ENCODE data around the gene RGS12.

DNA sequence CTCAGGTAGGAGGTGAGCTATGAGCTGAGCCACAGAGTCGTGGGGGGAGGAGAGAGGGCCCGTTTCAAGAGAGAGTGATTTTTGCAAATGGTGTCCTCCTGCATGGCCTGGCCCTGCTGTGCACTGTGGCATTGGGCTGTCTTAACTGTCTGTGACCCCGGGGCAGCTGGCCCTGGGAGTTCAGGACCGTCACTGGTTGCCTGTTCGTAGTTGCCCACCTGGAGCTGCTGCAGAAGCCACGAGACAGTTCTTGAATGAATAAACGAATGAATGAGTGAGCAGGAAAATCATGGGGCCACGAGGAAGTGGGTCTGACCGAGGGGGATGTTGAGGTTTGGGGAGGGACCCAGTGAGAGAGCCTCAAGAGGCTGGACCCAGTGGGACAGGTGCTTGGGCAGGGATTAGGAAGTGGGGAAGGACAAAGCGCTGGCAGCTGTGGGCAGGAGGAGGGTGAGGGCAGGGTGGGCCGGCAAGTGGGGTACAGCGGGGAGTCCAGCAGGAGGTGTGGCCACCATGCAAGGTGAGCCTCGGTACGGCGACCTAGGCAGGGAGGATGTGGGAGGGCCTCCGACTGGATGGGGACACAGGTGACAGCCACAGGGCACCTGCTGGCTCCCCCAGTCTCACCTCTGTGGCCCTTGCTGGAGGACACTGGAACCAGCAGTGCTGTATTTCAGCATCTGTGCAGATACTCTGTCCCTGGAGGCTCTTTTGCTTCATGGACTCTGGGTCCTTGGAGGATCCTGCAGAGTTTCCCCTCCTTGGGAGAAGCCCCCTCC, 10.2 kb downstream of the RGS12 start:
- TF ChIP-seq POLR2AphosphoS5 (IDR thresholded peaks at IDR 0.05; ENCODE audit: borderline replicate concordance, low read depth, low read length) (no peak), FOXP2 (optimal IDR thresholded peaks at IDR 0.05; ENCODE audit: control extremely low read depth, extremely low read length, insufficient read depth) (no peak)

Data from SK-N-MC (cell line).